CD4-positive, alpha-beta T cell treated with Interferon alpha-2 for 1 hour (primary cell): ENCODE data around the gene LTBP1.
"Not testable (repeated sequence)": the region's sequence is repeated elsewhere in the genome, so short reads cannot be mapped to it uniquely, and the experiment has no call there.

Source experiments
- DNase-seq, 2 donors: peaks; one replicate each; pipeline ENCODE4 v3.0.0-alpha.2; 2020 to 2022

The LTBP1 gene

GRCh38 chr2:33369191-33369590 lies 422.4 kb downstream of the LTBP1 start:
- no peak for DNase-seq

DNA sequence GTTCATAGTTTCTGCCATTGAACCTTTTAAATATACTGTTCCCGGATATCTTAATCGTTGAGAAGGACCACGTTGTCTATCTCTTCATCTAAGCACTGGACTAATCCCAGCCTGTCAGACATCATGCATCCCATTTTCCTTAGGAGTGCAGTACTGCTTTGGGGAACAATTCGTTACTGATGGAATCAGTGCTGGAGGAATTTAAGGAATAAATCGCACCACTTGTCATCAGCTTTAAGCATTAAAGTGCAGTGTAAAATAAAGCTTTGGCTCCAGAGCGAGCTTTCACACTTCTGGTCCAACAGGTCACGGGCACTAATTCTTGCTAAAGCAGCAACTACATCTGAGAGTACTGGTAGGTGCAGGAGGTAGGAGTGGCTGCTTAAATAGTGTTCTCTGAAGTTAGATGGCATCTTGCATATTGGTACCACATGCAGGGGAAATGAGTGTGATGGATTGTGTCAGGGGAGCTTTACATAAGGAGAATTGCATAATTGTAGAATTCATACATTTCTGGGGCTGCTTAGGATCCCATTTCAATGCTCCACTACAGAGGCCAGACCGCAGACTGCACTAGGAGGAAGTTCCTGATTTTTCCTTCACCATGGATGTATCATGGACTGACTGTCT lies 424.0 kb downstream of the LTBP1 start:
- no peak for DNase-seq

DNA sequence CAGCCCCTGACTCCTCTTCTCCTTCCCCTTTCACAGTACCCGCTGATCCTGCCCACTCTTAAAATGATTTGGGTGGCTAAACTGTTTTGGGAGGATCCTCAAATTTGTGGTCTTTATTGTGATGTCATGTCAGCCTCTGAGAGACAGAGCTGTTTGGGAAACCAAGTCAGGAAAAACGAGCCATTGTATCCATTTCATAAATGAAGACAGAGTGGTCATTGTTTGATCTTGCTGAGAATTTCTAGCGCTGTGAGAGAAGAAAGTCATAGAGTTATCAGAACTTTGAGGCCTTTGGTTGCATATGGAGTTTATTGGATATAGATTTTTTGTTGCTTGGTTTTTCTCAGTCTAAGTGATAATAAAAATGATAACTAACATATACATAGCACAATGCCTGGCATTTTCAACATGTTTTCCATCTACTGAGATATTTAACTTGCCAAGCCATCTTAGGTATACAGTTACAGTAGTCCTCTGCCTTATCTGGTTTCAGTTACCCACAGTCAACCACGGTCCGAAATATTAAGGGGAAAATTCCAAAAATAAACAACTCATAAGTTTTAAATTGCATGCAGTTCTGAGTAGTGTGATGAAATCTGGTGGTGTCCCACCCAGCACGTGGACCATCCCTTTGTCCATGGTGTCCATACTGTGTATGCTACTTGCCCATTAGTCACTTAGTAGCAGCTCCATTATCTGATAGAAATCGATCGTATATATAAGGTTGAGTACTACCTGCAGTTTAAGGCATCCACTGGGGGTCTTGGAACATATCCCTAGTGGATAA lies 424.7 kb downstream of the LTBP1 start:
- DNase-seq: no peak

- peak; percentile 4 to 46 for DNase-seq
These were observed 426.3 kb downstream of the LTBP1 start for GRCh38 chr2:33372940-33373553.

GRCh38 chr2:33373986-33374385 lies 427.2 kb downstream of the LTBP1 start:
- DNase-seq: no peak

DNA sequence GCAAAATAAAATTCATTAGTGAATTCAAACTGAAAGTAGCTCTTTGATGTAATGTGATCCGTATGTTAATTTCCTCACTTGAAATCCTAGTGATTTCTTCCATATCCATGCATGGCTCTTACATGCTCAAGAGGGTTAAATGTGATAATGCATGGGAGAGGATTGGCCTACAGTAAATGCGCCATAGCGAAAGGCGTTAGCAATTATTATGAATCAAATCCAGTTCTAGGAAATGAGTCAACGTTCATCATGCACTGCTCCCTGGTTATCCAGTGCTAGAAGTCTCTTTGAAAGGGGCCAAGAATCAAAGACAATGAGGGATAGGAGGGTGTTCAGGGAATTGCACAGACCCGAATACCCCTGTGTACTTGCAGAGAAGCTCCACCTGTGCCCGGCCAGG lies 428.3 kb downstream of the LTBP1 start:
- DNase-seq: no peak

DNA sequence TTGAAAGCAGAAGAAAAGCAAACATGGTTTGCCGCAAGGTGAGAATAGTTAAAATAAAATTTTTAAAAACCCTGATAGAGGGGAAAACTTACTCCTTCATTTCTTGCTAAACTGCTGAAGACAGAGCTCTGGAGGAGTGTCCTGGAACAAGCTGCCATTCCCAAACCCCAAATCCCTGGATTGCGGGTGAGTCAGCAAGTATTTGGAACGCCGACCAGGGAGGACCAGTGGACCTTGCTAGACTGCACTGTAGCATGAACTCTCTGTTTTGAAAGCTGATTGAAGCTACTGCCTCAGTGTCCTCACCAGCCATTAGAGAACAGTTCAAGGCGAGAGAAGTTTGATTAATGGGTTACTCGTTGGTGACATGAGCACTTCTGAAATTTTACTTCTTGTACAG lies 430.3 kb downstream of the LTBP1 start:
- DNase-seq: no peak

DNA sequence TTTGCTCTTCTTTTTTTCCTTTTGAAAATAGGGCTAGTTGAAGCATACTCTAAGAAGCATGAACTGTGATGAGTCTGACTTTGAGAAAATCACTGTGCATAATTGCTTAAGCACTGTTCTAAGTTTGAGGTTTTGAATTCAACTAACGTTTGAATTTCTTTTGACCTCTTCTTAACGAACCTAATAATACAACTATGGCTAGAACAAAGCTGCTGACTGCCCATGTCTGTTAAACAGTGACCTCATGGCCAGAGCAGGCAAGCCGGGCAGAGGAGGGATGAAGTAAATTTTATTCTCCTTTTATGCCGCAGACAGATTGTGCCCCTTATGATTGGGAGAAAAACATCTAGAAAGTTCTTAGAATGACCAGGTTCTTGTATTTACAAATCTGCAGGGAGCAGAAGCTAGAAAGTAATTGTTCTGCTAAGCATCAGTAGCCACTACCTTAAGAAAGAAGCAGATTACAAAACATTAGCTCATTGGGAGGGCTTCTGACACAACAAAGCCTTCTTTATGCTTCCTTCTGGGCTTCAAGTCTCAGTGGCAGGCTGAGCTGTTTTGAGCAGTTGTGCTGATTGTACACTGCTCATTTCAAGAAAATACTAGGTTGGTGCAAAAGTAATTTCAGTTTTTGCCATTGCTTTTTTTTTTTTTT lies 431.9 kb downstream of the LTBP1 start:
- no peak for DNase-seq

GRCh38 chr2:33380001-33380609 lies 433.4 kb downstream of the LTBP1 start:
- no peak for DNase-seq

- DNase-seq: no peak
These were observed 434.0 kb downstream of the LTBP1 start for GRCh38 chr2:33380719-33381118.

GRCh38 chr2:33381301-33381858 lies 434.6 kb downstream of the LTBP1 start:
- no peak for DNase-seq

- no peak for DNase-seq
These were observed 437.3 kb downstream of the LTBP1 start for GRCh38 chr2:33383855-33384598.

DNA sequence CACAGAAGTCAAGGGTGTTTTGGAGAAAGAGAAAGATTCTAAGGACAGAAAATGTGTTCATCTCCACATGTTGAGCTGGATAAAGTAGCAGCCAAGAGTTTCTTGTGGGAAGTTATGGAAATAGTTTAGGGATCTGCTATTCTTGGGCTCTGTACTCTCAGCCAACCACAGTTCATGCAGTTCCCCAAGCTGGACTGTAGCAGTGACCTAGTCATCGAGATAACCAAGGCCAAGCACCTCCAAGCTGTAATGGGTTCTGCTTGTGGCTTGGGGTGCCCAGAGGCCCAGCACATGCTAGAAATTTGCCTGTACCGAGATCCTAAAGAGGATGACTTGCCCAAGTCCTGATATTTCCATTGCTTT lies 437.8 kb downstream of the LTBP1 start:
- DNase-seq: no peak

GRCh38 chr2:33388996-33389395 lies 442.2 kb downstream of the LTBP1 start:
- no peak for DNase-seq

- DNase-seq: not testable (repeated sequence)
These were observed 442.9 kb downstream of the LTBP1 start for GRCh38 chr2:33389695-33390094.

DNA sequence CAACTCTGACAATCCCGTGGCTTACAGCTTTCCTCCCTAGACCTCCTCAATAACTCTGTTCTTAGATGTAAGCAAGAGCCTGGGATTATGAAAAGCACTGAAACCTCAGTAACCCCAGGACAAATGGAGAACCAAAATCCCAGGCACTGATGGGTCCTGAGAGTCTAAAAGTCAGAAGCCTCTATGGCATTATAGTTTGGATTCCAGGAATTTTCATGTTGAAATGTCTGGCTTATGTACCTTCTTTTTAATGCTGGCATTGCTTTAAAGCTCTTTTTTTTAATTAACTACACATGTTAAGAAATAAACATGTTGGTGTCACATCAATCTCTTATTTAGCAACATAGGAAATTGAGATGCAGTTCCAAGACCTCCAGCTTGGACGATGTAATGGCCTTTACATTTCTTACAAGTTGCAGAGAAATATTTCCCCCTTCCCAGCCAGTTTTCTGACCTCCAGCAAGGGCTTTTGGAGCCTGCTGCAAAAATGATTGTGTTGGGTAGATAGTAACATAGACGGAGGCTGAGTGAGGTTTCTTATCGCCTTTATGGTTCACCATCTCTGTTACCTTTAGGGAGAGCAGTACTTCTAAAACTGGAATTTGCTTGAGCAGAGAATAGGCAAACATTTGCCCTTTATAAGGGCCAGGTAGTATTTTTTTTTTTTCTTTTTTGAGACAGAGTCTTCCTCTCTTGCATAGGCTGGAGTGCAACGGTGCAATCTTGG lies 444.9 kb downstream of the LTBP1 start:
- DNase-seq: no peak

DNA sequence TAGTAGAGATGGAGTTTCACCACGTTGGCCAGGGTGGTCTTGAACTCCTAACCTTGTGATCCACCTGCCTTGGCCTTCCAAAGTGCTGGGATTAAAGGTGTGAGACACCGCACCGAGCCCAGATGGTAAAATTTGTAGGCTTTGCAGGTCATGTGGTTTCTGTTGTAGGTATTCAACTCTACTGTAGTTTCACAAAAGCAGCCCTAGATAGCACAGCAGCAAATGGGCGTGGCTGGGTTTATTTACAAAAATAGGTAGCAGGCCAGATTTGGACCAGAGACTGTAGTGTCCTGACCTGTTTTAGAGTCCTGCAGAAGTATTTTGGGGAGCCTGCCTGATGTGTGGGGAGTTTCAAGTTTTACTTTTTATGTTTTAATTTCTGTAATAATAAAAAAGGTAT lies 445.6 kb downstream of the LTBP1 start:
- DNase-seq: no peak

DNA sequence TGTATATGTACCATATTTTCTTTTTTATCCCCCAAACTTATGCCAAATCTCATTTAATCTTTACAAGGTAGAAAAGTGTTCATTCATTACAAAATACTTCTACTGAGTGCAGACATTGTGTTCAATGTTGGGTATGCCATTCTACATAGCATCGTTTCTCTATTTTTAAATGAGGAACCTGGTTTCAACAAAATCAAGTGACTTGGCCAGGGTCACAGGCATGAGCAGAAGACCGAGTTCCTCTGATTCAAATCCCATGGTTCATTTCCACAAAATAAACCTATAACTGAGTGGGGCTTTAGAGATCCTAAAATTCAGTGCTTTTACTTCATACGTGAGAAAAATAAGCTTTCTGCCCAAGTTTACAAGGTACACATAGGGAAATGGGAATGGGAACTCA lies 448.3 kb downstream of the LTBP1 start:
- no peak for DNase-seq

DNA sequence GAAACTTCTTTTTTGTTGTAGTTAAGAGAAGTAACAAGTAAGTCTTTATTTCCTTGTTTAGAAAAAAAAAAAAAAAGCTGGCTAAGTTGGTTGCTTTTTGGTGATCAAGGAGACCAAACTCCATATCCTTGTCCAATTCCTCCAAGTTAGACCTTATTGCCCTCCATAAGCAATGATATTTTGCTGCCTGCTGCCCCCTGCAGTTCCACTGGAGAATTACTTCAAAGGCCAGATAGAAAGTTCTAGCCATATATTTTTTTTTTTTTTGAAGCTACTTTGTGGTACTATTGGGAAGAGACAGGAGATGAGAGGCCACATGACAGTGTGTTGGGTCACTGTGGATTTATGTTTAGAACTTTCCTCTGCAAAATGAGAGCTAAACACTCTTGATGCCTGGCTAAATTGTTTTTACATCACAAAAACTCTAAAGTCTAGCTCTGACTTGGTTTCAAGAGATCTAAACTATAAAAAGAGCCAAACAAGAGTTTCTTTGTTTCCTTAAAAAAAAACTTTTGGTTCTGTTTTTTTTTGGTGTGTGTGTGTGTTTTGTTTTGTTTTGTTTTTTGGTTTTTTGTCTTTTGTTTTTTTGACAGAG lies 449.0 kb downstream of the LTBP1 start:
- peak; percentile 33 to 46 for DNase-seq

DNA sequence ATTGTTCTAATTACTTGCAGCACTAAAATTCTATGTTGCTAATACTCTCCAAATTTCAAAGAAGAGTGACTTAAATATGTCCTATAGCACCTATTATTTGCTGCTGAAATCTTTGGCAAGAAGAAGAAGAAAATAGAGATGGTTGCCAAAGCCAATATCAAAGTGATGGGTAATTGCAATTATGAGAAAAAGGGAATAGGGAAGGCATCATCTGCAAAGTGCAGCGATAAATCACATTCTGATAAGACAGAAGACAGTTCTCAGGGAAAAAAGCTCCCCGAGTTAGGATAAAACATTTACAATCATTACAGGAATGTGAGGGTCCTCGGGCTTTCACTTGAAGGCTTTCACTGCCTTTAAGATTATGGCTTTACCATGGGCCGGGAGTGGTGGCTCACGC lies 457.6 kb downstream of the LTBP1 start:
- DNase-seq: no peak

- no peak for DNase-seq
These were observed 459.9 kb downstream of the LTBP1 start for GRCh38 chr2:33406622-33407021.
